ENCODE measurements around the gene PCDHA2.
"Not testable (repeated sequence)": the region's sequence is repeated elsewhere in the genome, so short reads cannot be mapped to it uniquely, and the experiment has no call there.

Gene PCDHA2

GRCh38 chr5:140794595-140795258 lies at the start of gene PCDHA2:
Gene PCDHA2, plus strand, starts transcription at chr5:140794852.
- DNase-seq = no peak

- no peak for DNase-seq
Measured at GRCh38 chr5:140753561-140753960, 41.1 kb upstream of the PCDHA2 start.

GRCh38 chr5:140764177-140764973 lies 30.3 kb upstream of the PCDHA2 start:
- DNase-seq = no peak

GRCh38 chr5:140767444-140767843 lies 27.2 kb upstream of the PCDHA2 start:
- no peak for DNase-seq

- DNase-seq = no peak
Measured at GRCh38 chr5:140780512-140780911, 14.1 kb upstream of the PCDHA2 start.

- no peak for DNase-seq
Measured at GRCh38 chr5:140785905-140786686, 8.6 kb upstream of the PCDHA2 start, which contains the start of gene PCDHA1. Gene PCDHA1, plus strand, starts transcription at chr5:140786140.

- not testable (repeated sequence) for DNase-seq
Measured at GRCh38 chr5:140787422-140787821, 7.2 kb upstream of the PCDHA2 start.

GRCh38 chr5:140787849-140788504 lies 6.7 kb upstream of the PCDHA2 start:
- not testable (repeated sequence) for DNase-seq

DNA sequence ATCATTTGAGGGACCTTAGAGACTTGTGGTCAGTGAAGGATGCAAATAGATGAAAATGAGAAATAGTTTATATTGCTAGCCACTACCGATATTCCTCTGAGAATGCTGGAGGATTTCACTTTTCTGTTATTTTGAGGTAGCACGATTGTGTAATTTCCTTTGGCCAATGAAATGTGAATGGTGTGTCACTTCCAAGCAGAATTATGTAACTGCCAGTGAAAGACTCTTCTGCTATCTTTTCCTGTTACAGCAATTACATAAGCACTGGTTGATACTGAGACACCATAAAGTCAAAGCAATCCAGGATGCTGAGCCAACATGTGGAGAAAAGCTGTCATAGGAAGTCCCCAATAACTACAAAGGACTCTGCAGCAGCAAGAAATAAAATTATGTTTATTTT lies 3.6 kb upstream of the PCDHA2 start:
- no peak for DNase-seq

- no peak for DNase-seq
Measured at GRCh38 chr5:140795259-140795641, 598 bp downstream of the PCDHA2 start.

GRCh38 chr5:140796072-140796717 lies 1.5 kb downstream of the PCDHA2 start:
- not testable (repeated sequence) for DNase-seq

DNA sequence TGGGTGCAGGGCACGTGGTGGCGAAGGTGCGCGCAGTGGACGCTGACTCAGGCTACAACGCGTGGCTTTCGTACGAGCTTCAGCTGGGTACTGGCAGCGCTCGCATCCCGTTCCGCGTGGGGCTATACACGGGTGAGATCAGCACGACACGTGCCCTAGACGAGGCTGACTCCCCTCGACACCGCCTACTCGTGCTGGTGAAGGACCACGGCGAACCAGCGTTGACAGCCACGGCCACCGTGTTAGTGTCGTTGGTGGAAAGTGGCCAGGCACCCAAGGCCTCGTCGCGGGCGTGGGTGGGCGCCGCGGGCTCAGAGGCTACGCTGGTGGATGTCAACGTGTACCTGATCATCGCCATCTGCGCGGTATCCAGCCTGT lies 2.1 kb downstream of the PCDHA2 start:
- no peak for DNase-seq

GRCh38 chr5:140800816-140801493 lies 6.3 kb downstream of the PCDHA2 start, which contains the start of gene PCDHA3:
Gene PCDHA3, plus strand, starts transcription at chr5:140801057.
- no peak for DNase-seq

- DNase-seq = no peak
Measured at GRCh38 chr5:140801494-140801841, 6.8 kb downstream of the PCDHA2 start.

- not testable (repeated sequence) for DNase-seq
Measured at GRCh38 chr5:140802381-140802780, 7.7 kb downstream of the PCDHA2 start.

- no peak for DNase-seq
Measured at GRCh38 chr5:140802781-140803271, 8.2 kb downstream of the PCDHA2 start.

GRCh38 chr5:140806834-140807775 lies 12.5 kb downstream of the PCDHA2 start, which contains the start of gene PCDHA4:
Gene PCDHA4, plus strand, starts transcription at chr5:140807068.
- peak; percentile 41 for DNase-seq

DNA sequence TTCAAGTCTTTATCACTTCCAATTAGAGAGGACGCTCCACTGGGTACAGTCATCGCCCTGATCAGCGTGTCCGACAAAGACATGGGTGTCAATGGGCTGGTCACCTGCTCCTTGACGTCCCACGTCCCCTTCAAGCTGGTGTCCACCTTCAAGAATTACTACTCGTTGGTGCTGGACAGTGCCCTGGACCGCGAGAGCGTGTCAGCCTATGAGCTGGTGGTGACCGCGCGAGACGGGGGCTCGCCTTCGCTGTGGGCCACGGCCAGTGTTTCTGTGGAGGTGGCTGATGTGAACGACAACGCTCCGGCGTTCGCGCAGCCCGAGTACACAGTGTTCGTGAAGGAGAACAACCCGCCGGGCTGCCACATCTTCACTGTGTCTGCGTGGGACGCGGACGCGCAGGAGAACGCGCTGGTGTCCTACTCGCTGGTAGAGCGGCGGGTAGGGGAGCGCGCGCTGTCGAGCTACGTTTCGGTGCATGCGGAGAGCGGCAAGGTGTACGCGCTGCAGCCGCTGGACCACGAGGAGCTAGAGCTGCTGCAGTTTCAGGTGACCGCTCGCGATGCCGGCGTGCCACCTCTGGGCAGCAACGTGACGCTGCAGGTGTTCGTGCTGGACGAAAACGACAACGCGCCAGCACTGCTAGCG lies 13.7 kb downstream of the PCDHA2 start:
- not testable (repeated sequence) for DNase-seq

DNA sequence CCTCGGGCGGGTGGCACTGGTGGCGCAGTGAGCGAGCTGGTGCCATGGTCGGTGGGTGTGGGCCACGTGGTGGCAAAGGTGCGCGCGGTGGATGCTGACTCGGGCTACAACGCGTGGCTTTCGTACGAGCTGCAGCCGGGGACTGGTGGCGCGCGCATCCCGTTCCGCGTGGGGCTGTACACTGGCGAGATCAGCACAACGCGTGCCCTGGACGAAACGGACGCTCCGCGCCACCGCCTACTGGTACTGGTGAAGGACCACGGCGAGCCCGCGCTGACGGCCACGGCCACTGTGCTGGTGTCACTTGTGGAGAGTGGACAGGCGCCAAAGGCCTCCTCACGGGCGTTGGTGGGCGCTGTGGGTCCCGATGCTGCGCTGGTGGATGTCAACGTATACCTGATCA lies 14.2 kb downstream of the PCDHA2 start:
- DNase-seq = no peak
